ENCODE measurements around the gene FER.
"Not testable (repeated sequence)": the region's sequence is repeated elsewhere in the genome, so short reads cannot be mapped to it uniquely, and the experiment has no call there.

Gene FER

DNA sequence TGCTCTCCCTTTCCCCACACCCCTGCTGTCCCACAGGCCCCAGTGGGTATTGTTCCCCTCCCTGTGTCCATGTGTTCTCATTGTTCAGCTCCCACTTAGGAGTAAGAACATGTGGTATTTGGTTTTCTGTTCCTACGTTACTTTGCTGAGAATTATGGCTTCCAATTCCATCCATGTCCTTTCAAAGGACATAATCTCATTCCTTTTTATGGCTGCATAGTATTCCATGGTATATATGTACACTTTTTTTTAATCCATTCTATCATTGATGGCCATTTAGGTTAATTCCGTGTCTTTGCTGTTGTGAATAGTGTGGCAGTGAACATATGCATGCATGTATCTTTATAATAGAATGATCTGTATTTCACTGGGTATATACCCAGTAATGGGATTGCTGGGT is 25.6 kb downstream of the FER start:
- no peaks in the 10 kb centered on the region for H3K36me3 ChIP-seq (ENCODE audit: control insufficient read depth, insufficient read depth, low read length)
- no peak overlapping the region for H3K4me3 ChIP-seq (ENCODE audit: low read depth, low read length)
- H3K9me3 ChIP-seq (ENCODE audit: control insufficient read depth, low read length): no peaks in the 10 kb centered on the region
- H2AFZ ChIP-seq: no peak overlapping the region
- TF ChIP-seq, protein P1, sequence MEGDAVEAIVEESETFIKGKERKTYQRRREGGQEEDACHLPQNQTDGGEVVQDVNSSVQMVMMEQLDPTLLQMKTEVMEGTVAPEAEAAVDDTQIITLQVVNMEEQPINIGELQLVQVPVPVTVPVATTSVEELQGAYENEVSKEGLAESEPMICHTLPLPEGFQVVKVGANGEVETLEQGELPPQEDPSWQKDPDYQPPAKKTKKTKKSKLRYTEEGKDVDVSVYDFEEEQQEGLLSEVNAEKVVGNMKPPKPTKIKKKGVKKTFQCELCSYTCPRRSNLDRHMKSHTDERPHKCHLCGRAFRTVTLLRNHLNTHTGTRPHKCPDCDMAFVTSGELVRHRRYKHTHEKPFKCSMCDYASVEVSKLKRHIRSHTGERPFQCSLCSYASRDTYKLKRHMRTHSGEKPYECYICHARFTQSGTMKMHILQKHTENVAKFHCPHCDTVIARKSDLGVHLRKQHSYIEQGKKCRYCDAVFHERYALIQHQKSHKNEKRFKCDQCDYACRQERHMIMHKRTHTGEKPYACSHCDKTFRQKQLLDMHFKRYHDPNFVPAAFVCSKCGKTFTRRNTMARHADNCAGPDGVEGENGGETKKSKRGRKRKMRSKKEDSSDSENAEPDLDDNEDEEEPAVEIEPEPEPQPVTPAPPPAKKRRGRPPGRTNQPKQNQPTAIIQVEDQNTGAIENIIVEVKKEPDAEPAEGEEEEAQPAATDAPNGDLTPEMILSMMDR (IDR thresholded peaks at IDR 0.05): no peak
- no peaks in the 10 kb centered on the region for H3K27me3 ChIP-seq (ENCODE audit: control insufficient read depth, insufficient read depth, low read length)
- peaks cover 20% of the 10 kb centered on the region for H3K79me2 ChIP-seq
- no peak overlapping the region for H3K4me2 ChIP-seq (ENCODE audit: low read length)
- no peak overlapping the region for H3K9ac ChIP-seq
- H3K27ac ChIP-seq: no peak overlapping the region
- peaks cover 4% of the 10 kb centered on the region for H3K4me1 ChIP-seq

GRCh38 chr5:108774079-108774478 is 26.4 kb downstream of the FER start:
- H3K79me2 ChIP-seq: peaks cover 20% of the 10 kb centered on the region
- H3K27ac ChIP-seq; H2AFZ ChIP-seq; H3K9ac ChIP-seq; H3K4me1 ChIP-seq; H3K9me3 ChIP-seq (ENCODE audit: control insufficient read depth, low read length); H3K27me3 ChIP-seq (ENCODE audit: control insufficient read depth, insufficient read depth, low read length); H3K4me2 ChIP-seq (ENCODE audit: low read length); H3K36me3 ChIP-seq (ENCODE audit: control insufficient read depth, insufficient read depth, low read length); H3K4me3 ChIP-seq (ENCODE audit: low read depth, low read length): not testable (repeated sequence)

GRCh38 chr5:108777582-108777981 is 29.9 kb downstream of the FER start:
- H3K36me3 ChIP-seq (ENCODE audit: control insufficient read depth, insufficient read depth, low read length); H3K4me3 ChIP-seq (ENCODE audit: low read depth, low read length); H3K9ac ChIP-seq; H3K4me1 ChIP-seq; H3K9me3 ChIP-seq (ENCODE audit: control insufficient read depth, low read length); H3K4me2 ChIP-seq (ENCODE audit: low read length); H2AFZ ChIP-seq; H3K27me3 ChIP-seq (ENCODE audit: control insufficient read depth, insufficient read depth, low read length); H3K27ac ChIP-seq: not testable (repeated sequence)
- H3K79me2 ChIP-seq: peaks cover 33% of the 10 kb centered on the region

- peaks cover 23% of the 10 kb centered on the region for H3K79me2 ChIP-seq
- not testable (repeated sequence) for H3K9me3 ChIP-seq (ENCODE audit: control insufficient read depth, low read length); H2AFZ ChIP-seq; H3K9ac ChIP-seq; H3K4me2 ChIP-seq (ENCODE audit: low read length); H3K4me3 ChIP-seq (ENCODE audit: low read depth, low read length); H3K36me3 ChIP-seq (ENCODE audit: control insufficient read depth, insufficient read depth, low read length); H3K4me1 ChIP-seq; H3K27me3 ChIP-seq (ENCODE audit: control insufficient read depth, insufficient read depth, low read length); H3K27ac ChIP-seq
These were observed 36.9 kb downstream of the FER start for GRCh38 chr5:108784577-108784976.

DNA sequence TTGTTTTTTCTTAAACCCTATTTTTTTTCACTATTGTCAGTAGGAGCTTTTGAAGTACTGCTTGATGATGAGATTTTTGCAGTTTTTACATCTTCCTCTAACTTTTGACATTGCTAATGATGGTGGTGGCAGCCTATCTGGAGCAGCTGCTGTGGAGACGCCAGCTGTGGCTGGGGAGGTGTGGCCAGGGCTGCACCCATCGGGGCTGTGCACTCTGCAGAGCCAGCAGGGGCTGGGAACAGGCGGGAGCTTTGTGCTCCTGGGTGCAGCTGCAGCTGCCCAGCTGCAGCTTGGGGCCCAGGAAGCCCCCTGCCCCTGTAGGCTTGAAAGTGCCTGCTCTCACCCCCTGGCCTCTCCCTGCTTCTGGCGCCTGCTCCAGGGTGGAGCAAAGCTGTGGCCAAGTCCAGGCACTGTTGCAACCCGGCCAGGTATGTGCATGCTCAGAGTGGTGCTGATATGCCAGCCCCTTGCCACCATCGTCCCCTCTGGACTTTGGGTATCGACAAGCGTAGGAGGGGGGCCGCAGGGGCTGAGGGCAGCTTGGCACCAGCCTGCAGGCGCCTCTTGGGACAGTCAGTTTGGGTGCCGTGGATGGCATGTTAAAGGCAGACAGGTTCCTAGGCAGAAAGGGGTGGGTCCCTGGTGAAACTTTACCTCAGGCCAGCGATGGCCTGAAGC is 39.2 kb downstream of the FER start:
- TF ChIP-seq, protein P1 (IDR thresholded peaks at IDR 0.05): no peak
- H2AFZ ChIP-seq: no peak overlapping the region
- no peak overlapping the region for H3K27ac ChIP-seq
- peaks cover 10% of the 10 kb centered on the region for H3K79me2 ChIP-seq
- H3K9me3 ChIP-seq (ENCODE audit: control insufficient read depth, low read length): no peaks in the 10 kb centered on the region
- no peak overlapping the region for H3K9ac ChIP-seq
- no peak overlapping the region for H3K4me2 ChIP-seq (ENCODE audit: low read length)
- no peaks in the 10 kb centered on the region for H3K4me1 ChIP-seq
- H3K36me3 ChIP-seq (ENCODE audit: control insufficient read depth, insufficient read depth, low read length): no peaks in the 10 kb centered on the region
- no peak overlapping the region for H3K4me3 ChIP-seq (ENCODE audit: low read depth, low read length)
- H3K27me3 ChIP-seq (ENCODE audit: control insufficient read depth, insufficient read depth, low read length): no peaks in the 10 kb centered on the region

DNA sequence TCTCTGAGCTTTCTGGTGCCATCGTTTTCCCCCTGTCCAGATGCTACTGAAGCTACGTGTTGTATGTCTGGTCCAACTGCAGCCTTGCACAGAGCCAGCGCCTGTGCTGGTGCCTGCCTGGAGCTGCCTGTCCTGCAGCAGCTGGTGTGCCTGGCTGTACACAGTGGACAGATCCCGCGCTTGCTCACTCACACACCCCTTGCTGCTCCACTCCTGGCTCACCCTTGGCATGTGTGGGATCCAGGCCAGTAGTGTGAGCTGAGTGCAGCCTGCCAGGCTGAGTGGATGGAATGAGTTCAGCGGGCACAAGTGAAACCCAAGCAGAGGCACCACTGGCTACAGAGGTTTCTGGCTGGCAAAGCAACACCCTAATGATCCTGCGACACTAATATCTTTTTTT is 40.4 kb downstream of the FER start:
- Histone ChIP-seq H3K9me3 (ENCODE audit: control insufficient read depth, low read length) (no peaks in the 10 kb centered on the region), H3K4me2 (ENCODE audit: low read length) (no peak overlapping the region), H3K27ac (no peak overlapping the region), H3K4me3 (ENCODE audit: low read depth, low read length) (no peak overlapping the region), H3K79me2 (peaks cover 10% of the 10 kb centered on the region), H3K4me1 (no peaks in the 10 kb centered on the region), H3K9ac (no peak overlapping the region), H3K36me3 (ENCODE audit: control insufficient read depth, insufficient read depth, low read length) (no peaks in the 10 kb centered on the region), H2AFZ (no peak overlapping the region), H3K27me3 (ENCODE audit: control insufficient read depth, insufficient read depth, low read length) (no peaks in the 10 kb centered on the region)
- TF ChIP-seq, protein P1 (IDR thresholded peaks at IDR 0.05): no peak

Measured in parathyroid adenoma (tissue), 2 donors.